HG03565 (cell line): Measurements from ENCODE around the gene COL9A3.
"Not testable (repeated sequence)": the region's sequence is repeated elsewhere in the genome, so short reads cannot be mapped to it uniquely, and the experiment has no call there.

Experiments used
- ATAC-seq: cut with Tn5 transposase; IDR thresholded peaks from one replicate; pipeline ENCODE4 v1.9.1; 2021; ENCODE audit warnings: mild to moderate bottlenecking, moderate library complexity; ENCODE audit not compliant: unreplicated experiment

The COL9A3 gene

DNA sequence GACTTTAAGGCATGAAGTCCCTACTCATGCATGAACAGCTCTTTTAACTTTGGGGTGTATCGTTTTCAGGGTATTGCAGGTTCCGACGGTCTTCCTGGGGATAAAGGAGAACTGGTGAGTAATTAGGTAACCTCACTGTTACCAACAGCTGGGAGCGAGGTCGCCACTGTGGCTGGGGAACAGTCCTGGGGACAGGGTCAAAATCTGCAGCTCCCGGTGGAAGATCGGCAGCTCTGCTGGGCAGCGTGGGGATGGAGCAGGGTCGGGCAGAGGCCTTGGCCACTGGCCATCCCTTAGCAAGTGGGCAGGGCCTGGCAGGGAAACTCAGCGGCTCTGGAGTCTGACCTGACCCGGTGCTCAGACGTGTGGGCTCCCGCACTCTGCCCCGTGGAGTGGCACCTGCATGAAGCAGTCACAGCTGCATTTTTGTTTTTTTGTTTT lies 16.1 kb downstream of the COL9A3 start:
- no peak for ATAC-seq

DNA sequence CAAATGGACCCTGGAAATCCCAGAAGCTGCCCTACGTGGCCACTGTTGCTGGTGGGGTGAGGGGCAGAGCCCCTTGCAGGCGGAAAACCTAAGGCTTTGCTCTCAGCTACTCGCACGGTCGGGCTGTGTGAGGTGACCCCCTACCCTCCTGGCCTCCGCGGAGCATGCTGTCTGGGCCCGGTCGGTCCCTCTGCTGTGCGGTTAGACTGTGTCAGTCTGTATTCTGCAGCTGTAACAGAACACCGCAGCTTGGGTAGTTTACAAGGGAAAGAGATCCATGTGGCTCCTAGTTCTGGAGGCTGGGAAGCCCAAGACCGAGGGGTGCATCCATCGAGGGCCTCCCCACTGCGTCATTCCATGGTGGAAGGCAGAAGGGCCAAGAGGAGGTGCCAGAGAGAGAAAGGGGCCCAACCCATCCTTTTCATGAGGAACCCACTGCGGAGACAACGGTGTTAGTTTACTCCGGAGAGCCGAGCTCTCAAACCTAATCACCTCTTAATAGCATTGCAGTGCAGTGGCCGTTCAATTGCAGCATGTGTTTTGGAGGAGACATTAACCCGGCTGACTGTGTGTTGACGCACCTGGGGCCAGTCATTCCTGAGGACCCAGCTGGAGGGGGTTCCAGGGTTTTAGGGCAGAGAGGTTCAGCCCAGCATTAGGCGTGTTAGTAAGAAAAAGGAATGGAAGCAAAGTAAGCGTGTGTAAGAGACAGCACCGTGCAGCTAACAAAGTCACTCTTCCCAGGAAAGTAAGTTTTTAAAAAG lies 18.3 kb downstream of the COL9A3 start:
- ATAC-seq = no peak

DNA sequence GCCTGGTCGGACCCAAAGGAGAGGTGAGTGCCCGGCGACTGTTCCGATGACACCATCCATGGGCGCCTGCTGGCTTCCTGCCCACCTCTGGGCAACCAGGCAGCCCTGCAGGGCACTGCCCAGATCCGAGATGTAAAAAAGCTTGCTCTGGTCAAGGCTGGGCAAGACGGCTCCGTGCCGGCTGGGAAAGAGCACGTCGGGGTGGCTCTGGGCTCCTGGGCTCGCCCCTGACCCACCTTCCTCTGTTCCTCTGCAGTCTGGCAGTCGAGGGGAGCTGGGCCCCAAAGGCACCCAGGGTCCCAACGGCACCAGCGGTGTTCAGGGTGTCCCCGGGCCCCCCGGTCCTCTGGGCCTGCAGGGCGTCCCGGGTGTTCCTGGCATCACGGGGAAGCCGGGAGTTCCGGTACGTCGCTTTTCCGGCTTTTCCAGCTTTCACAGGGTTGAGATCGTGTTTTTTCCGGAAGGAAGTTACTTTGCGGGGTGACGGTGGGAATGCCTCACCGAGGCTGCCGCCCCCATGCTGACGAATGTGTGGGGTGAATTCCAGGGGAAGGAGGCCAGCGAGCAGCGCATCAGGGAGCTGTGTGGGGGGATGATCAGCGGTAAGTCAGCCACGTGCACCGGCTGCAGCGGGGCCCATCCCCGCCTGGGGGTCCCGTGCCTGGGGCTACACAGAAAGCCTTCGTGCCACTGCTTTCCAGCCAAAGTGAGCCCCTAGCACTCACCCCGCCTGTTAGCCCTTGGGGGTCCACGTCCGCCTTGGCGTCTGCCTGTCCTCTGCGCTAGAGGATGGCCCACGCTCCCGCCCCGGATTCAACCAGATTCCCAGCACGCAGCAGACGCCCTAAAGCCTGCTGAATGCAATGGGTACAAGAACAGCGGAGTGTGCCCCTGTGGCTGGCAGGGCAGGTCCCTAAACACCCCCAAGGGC lies 19.3 kb downstream of the COL9A3 start:
- ATAC-seq = no peak

DNA sequence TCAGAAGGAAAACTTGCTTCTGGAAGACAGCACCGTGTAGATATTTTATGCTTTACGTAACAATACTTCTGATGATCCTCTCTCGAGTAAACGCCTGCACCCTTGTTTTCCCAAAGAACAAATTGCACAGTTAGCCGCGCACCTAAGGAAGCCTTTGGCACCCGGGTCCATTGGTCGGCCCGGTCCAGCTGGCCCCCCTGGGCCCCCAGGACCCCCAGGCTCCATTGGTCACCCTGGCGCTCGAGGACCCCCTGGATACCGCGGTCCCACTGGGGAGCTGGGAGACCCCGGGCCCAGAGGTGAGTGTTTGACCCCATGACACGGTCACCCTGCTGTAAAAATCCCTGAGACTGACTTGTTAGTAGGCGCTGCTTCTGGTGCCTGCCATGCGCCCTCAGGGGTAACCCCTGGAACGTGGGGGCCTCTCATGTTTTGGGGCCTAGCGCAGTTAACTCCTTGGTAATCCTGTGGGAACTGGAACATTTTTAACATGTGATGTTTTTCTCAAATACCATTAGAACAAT lies 20.2 kb downstream of the COL9A3 start:
- no peak for ATAC-seq

DNA sequence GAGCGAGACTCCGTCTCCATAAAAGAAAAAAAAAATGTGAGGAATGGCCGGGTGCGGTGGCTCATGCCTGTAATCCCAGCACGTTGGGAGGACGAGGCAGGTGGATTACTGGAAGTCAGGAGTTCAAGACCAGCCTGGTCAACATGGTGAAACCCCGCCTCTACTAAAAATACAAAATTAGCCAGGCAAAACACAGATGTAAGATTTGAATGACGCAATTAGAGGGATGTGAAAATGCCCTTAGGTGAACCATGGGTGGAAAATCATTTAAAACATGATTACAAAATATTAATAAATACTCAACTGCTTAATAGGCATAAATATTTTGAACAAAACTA lies 20.9 kb downstream of the COL9A3 start:
- ATAC-seq = no peak

DNA sequence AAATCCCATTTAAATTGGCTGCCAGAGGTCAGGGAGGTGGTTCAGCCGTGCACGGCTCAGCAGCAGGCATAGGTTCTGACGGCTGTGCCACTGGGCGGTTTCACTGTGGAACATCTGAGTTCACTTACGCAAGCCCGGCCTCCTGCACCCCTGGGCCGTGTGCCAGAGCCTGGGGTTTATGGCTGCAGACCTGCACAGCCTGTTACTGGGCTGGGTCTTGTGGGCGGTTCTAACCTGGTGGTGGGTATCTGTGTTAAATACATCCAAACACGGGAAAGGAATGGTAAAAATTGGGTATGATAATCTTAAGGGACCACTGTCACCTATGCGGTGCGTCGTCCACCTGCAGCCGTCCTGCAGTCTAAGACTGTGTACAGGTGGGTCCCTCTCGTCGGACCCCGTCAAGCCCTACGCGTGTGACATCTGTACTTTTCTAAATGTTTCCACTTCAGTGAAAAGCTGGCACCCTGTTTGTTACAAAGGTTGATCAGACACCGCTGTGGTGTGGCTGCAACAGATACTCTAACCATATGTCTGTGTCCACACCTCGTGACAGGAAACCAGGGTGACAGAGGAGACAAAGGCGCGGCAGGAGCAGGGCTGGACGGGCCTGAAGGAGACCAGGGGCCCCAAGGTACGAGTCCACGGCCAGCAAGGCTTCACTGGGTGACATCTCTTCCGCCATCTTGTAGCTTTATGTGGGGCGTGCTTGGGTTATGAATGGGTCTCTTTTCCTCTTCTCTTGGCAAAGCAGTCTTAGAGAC lies 21.5 kb downstream of the COL9A3 start:
- ATAC-seq = no peak

DNA sequence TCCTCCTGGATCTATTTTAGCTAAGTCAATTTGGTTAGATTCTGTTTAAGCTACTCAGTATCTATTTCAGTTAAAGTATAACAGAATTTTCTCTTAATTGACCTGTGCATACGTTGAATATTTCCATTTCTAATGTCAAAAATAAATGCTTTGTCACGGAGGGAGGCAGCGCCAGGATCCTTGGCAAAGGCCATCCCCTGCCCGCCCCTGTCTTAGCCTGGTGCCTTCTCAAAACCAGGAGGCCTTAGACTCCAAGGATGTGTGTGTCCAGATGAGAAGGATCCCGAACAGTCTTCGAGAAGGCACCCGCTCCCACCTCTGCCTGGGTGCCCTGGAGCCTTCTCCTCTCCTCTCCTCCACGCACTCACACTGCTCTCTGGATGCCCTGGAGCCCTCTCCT lies 22.4 kb downstream of the COL9A3 start:
- ATAC-seq = no peak

DNA sequence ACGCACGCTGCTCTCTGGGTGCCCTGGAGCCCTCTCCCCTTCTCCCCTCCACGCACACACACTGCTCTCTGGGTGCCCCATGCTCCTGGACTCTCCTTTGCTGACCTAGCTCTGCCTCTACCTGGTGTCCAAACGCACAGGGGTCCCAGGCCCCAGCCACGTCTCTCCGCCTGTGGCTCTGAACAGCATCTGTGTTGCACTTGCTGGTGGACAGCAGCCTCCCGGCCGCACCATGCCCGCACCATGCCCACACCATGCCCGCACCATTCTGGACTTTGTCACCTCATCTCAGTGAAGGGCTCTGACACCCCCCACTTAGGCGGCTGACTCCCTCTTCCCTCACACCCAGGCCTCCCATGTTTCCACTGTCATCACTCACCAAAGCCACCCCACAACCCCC lies 23.0 kb downstream of the COL9A3 start:
- ATAC-seq = no peak

DNA sequence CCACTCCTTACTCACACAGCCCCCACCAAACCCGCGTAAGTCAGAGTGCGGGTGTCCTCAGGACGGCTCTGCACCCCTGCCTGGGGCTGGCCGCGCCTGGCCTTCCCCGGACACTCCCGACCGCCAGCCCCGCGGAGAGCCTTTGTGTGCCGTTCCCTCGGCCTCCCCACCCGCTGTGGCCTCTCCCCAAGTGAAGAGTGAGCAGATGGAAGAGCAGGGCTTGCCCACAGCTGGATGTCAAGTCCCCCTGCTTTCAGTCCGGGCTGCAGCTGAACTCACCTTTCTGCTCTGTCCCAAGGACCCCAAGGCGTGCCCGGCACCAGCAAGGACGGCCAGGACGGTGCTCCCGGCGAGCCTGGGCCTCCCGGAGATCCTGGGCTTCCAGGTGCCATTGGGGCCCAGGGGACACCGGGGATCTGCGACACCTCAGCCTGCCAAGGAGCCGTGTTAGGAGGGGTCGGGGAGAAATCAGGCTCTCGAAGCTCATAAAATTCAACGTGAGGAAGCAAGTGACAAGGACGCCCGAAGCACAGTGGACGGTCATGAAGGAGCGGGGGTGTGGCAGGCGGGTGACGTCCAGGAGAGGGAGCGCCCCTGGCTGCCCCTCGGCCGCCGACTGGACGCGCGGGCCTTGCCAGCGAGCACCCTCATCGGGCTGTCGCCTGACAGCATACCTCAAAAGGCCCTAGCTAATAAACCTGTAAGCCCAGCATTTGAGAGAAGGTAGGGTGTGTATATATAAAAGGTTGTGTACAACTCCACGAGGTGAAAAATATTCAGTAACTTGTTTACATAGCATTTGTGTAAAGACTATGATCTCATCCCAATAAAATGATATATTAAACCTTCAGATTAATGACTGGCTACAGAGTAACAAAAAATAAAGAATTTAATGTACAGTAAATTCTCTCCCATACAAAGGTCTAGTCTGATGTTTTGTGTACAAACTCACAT lies 23.7 kb downstream of the COL9A3 start:
- no peak for ATAC-seq

DNA sequence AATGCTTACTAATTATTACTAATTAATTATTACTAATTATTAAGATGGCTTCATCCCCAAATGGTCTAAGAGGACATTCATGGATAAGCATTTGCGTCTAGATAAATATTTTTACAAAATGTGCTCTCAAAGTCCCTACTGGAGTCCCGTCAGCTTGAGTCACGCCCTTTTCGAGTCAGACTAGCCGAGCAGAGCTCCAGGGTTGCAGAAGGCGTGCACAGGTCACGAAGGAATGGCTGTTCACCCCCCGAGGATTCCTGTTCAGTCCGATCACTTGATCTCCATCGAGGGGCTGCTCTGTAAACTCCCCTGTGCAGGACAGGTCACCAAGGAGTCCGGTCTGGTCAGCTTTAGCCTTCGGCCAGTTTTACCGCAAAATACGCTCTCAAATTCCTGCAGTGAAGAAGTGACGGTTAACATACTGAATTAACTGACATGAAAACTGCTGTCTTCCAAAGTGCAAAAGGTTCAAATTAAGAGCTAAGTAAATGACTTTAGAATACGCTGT lies 24.9 kb downstream of the COL9A3 start:
- ATAC-seq = no peak

DNA sequence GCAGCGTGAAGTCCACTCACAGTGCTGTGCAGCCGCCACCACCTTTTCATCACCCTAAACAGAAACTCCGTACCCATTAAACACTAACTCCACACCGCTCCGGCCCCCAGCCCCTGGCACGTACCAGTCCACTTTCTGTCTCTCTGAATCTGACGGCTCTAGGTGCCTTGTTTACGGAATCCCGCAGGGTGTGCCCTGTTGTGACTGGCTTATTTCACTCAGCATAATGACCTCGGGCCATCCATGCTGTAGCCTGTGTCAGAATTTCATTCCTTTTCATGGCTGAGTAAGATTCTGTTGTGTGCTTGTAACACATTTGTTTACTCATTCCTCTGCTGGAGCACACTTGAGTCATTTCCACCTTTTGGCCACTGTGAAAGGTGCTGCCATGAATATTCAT lies 26.8 kb downstream of the COL9A3 start:
- ATAC-seq = no peak

DNA sequence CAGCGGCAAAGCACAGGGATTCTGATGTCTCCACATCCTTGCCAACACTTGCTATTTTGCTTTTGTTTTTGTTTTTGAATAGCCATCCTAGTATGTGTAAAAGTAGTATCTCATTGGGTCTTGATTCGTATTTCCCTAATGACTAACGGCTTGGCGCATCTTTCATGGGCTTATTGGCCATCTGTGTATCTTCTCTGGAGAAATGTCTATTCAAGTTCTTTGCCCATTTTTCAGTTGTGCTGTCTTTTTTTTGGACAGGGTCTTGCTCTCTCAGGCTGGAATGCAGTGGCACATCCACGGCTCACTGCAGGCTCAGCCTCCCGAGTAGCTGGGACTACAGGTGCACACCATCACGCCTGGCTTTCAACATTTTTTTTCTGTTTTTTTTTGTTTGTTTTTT lies 27.3 kb downstream of the COL9A3 start:
- no peak for ATAC-seq

DNA sequence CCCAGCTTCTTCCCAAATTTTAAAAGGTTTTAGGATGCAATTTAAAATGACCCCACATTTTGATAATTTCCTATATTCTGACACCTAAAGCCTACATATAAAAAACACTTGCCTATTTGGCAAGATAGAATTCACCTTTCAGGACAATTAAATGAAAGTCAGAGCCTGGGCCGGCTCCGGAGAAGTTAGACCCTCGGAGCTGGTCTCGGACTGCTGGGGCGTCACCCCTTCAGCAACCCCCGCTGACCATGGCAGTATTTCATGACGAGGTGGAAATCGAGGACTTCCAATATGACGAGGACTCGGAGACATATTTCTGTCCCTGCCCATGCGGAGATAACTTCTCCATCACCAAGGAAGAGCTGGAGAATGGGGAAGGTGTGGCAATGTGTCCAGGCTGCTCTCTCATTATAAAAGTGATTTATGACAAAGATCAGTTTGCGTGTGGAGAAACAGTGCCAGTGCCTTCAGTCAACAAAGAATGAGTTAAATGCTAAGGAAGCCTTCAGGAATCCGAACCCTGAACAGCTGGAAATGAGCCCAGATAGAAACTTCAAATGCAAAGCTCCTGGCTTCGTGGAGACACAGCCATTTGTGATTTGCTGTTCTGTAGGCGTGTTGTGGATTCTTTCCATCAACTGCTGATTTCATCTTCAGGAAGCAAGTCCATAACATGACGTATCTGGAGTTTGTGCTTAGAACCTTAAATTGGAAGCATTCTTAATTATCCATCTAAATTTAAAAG lies 28.7 kb downstream of the COL9A3 start:
- ATAC-seq = no peak

DNA sequence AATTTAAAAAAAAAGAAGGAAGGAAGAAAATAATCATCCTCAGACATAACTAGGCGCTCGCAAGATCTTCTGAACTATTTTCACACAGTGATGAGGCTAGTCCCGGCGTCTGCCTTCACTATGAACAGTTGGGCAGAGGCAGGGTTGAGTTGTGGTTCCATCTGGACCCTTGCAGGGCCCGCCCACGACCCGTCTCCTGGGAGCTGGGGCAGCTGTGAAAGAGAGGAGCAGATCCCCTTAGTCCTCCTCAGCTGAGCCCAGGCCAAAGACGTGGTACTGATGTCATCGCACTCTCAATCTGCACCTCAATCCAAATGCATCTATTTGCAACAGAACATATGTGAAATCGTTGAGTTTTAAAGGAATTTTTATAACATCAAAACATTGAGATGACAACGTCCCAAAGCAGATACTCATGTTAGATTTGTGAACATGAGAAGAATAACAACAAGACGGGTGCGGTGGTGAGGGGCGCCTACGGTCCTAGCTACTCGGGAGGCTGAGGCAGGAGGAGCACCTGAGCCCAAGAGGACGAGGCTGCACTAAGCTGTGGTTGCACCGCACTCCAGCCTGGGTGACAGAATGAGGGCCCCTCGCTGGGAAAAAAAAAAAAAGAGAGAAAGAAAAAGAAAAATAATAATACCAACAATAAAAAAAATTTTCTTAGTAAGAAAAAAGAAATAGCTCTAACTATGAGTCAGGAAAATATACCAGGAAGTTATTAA lies 29.5 kb downstream of the COL9A3 start:
- no peak for ATAC-seq

DNA sequence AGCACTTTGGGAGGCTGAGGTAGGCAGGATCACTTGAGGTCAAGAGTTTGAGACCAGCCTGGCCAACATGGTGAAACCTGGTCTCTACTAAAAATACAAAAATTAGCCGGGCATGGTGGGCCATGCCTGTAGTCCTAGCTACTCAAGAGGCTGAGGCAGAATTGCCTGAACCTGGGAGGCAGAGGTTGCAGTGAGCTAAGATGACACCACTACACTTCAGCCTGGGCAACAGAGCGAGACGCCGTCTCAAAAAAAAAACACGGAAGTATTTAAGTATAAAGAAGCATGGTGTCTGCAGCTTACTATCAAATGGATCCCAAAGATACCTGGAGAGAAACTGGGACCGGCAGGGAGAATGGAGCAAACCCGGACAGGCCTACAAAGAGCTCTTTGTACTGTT lies 32.1 kb downstream of the COL9A3 start:
- not testable (repeated sequence) for ATAC-seq

DNA sequence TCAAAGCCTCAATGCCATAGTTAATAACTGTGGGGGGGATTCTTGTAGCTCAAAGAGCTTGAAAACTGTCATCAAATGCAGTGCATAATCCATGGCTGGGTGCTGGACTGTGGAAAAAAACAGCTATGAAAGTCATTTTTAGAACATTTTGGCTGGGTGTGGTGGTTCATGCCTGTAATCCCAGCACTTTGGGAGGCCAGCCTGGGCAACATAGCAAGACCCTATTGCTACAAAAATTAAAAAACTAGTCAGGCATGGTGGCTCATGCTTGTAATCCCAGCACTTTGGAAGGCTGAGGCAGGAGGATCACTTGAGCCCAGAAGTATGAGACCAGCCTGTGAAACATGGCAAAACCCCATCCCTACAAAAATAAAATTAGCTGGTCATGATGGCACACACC lies 32.6 kb downstream of the COL9A3 start:
- no peak for ATAC-seq

DNA sequence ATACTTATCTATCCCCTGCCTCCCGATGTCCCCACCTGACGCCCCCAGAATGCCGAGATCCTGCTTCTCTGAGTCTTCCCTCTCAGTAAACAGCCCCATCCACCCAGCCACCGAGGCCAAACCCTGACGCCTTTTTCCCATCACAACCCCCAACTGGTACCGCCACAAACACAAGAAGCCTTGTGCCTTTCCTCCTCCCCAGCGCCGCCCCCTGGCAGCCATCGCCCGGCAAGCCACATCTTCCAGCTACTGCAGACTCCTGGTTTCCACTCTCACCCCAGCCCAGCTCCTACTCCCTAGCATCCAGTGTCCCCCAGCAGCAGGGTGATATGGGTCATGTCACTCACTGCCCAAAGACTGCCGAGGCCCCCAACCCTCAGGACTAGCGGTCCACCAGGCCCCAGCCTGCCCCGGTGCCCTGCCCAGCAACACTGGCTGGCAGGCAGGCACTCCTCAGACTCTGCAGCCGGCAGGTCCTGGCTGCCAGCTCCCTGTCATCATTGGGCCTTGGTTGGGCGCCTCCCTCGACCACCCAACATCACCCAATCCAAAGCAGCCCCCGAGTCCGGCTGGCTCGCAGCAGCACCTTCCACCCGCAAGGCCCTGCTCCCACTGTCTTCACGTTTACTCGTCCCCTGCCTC lies 33.6 kb downstream of the COL9A3 start:
- ATAC-seq = no peak

DNA sequence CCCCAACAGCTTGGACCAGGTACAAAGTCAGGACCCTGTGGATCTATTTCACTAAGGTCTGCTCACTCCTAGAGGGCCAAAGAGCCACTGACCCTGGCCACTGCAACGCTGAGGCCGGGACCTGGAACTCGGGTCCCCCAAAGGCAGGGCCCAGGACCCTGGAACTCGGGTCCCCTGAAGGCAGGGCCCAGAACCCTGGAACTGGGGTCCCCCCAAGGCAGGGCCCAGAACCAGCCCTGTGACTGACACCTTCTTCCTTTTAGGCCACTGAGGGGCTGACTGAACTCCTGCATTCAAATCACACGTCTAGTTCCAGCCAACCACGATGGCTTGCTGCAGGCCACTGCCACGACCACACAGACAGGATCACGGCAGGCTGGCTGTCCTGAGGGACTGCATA lies 35.3 kb downstream of the COL9A3 start:
- ATAC-seq = no peak
